GM18505 (cell line): ENCODE results near the gene ZNF511.

Experiments used
- ATAC-seq: cut with Tn5 transposase; IDR thresholded peaks from one replicate; pipeline ENCODE4 v1.9.1; 2021; ENCODE audit not compliant: unreplicated experiment
- POLR2A ChIP-seq: IDR thresholded peaks from 4 replicates; pipeline ENCODE4 v1.6.1; 2011; ENCODE audit warnings: borderline replicate concordance; ENCODE audit not compliant: insufficient read depth, insufficient read length; ENCODE audit errors: extremely low read depth

Gene ZNF511

GRCh38 chr10:133269367-133269766 lies 39.3 kb upstream of the ZNF511 start:
- ATAC-seq = no peak
- no peak for TF ChIP-seq POLR2A

GRCh38 chr10:133270204-133270603 lies 38.5 kb upstream of the ZNF511 start:
- no peak for TF ChIP-seq POLR2A
- no peak for ATAC-seq

- ATAC-seq = no peak
- TF ChIP-seq POLR2A = no peak
Observed at GRCh38 chr10:133270773-133271297, 37.9 kb upstream of the ZNF511 start.

GRCh38 chr10:133271521-133272300 lies 37.0 kb upstream of the ZNF511 start:
- TF ChIP-seq POLR2A = no peak
- no peak for ATAC-seq

GRCh38 chr10:133272301-133272963 lies 36.3 kb upstream of the ZNF511 start:
- no peak for ATAC-seq
- no peak for TF ChIP-seq POLR2A

- no peak for ATAC-seq
- no peak for TF ChIP-seq POLR2A
Observed at GRCh38 chr10:133272964-133273420, 35.7 kb upstream of the ZNF511 start.

GRCh38 chr10:133273534-133274143 lies 35.1 kb upstream of the ZNF511 start:
- TF ChIP-seq POLR2A = no peak
- no peak for ATAC-seq

GRCh38 chr10:133274751-133275683 lies 33.7 kb upstream of the ZNF511 start:
- ATAC-seq = peak; percentile 49

GRCh38 chr10:133275684-133276092 lies 33.0 kb upstream of the ZNF511 start:
- ATAC-seq = peak; percentile 32
- peak; percentile 43 for TF ChIP-seq POLR2A

More at GRCh38 chr10:133274751-133275683, 33.7 kb upstream of the ZNF511 start:
- peak; percentile 55 for TF ChIP-seq POLR2A

GRCh38 chr10:133276100-133276434 lies 32.6 kb upstream of the ZNF511 start:
- ATAC-seq = no peak
- no peak for TF ChIP-seq POLR2A

GRCh38 chr10:133276435-133277201 lies 32.1 kb upstream of the ZNF511 start, which contains the start of gene ADAM8:
TSS of gene ADAM8 (minus strand) at chr10:133276868. CDS start at chr10:133276817, 51 bp downstream.
- TF ChIP-seq POLR2A = peak; percentile 86
- ATAC-seq = peak; percentile 42

- no peak for TF ChIP-seq POLR2A
- ATAC-seq = no peak
Observed at GRCh38 chr10:133277277-133277992, 31.3 kb upstream of the ZNF511 start.

GRCh38 chr10:133277993-133278576 lies 30.6 kb upstream of the ZNF511 start:
- TF ChIP-seq POLR2A = no peak
- ATAC-seq = no peak
